Stimulated activated CD8-positive, alpha-beta memory T cell treated with anti-CD3 and anti-CD28 coated beads, Interleukin-12 subunit alpha, Interleukin-12 subunit beta, amount 100 ng/mL, for 24 hours (primary cell): ENCODE measurements around the gene C1orf198.
A peak's percentile ranks its signal among the peaks of the same experiment; 100 is the strongest.

Experiments used
- DNase-seq: peaks from one replicate; pipeline ENCODE4 v3.0.0-alpha.2; 2020; ENCODE audit errors: extremely low read depth

C1orf198 gene, protein sequence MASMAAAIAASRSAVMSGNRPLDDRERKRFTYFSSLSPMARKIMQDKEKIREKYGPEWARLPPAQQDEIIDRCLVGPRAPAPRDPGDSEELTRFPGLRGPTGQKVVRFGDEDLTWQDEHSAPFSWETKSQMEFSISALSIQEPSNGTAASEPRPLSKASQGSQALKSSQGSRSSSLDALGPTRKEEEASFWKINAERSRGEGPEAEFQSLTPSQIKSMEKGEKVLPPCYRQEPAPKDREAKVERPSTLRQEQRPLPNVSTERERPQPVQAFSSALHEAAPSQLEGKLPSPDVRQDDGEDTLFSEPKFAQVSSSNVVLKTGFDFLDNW

DNA sequence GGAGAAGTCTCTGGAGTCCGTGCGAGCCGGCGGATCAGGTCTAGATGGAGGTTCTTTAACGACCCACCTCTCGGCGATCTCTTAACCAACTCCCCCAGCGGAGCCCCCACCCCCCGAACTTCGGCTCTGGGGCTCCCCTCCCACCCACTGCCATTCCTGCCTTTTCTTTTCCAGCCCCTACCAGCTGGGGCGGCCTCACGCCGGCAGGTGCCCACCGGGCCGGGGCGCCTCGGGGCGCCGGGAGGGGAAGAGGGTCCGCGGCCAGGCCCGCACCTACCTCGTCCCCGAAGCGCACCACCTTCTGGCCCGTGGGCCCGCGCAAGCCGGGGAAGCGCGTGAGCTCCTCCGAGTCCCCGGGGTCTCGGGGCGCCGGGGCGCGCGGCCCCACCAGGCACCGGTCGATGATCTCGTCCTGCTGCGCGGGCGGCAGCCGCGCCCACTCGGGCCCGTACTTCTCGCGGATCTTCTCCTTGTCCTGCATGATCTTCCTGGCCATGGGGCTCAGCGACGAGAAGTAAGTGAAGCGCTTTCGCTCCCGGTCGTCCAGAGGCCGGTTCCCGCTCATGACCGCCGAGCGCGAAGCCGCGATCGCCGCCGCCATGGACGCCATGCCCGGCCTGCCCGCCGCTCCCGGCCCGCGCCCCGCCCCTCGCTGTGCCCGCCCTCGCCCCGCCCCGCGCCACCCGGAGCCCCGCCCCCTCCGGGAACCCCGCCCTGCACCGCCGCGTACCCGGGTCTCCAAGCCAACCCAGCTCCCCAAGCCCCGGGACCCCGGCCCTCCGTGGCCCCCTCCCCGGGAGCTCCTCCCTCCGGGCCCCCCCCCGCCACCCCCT lies at the start of gene C1orf198:
Gene C1orf198, minus strand, starts transcription at position 619 of the 833 bp plus-strand sequence. Its CDS starts 9 bp downstream, at position 610.
- peak; percentile 31 for DNase-seq

DNA sequence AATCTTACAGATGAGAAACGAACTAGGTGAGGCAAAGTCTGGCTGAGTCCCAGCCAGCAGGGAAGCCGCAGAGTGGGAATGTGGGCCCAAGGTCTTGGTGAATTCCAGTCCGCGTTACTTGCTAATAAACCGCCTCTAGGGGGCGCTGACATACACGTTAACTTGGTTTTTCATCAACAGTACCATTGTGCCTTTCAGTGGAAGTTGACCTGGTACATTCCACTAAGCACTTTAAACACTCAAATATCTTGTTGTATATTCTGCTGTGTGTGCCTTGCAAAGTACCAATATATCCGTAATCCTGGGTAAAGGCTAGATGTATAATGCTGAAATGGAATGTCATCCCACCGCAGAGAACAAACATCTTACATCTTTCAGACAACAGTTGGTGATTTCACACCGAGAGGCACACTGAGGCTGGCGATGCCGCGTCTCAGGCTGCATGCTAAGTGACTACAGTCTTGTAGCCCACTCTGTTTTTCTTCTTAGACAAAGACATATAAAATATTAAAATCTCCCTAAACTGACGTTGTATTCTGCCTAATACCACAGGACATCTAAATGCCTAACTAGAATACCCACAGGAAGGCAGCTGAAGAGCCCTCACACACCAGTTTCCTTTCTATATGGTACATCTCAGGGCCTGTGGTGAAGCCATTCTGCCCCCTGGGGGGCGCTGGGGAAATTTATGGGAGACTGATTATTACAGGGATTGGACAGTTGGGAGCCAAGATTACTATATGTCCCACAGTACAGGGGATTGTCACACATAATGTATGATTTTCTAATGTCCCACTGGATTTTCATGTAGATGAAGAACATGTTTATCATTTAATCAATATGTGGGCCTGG lies 49.2 kb upstream of the C1orf198 start:
- peak; percentile 42 for DNase-seq

DNA sequence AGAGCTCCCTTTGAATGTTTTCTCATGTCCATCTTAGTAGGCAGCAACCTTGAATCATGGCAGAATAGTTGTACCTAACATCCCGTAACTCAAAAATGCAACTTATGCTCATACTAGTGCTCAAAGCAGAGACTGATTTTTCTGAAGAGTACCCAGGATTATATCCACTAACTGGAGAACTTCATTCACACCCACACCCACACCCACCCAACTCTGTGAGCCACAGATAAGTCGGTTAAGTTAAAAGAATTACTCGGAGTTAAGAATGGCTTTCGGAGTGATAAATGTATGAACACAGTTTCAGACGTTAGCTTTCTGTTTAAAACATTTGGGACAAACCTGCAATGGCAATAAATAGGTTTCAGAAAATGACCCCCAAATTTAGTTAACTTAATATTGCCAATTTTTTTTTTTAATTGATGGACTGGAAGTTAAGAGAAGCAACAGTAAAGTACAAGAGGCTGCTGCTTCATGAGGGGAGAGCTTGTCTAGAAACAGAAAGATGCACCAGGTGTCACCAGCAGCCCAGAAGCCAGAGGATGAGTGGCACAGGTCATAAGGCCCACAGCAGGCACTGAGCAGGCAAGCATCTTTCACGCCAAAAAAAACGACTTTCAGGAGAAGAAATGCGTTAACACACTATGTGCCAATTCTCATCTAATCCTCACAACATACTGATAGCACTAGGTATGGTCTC lies 48.4 kb upstream of the C1orf198 start:
- no peak for DNase-seq

DNA sequence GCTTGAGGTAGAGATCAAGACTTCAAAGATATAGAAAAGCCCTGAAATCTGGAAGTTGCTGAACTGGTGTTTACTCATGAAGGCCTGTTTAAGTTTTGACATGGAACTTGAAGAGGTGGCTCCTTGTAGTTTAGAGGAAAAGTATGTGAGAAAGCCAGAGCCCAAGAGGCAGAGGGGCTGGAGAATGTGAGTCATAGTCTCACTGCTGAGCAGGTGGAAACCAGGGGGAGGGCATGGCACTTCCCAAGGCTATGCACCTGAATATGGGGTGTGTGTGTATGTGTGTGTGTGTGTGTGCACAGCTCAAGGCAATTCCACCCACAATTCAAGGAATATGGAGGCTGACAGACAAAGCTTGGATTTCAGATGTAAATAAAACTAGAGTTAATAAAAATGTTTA lies 46.8 kb upstream of the C1orf198 start:
- no peak for DNase-seq

DNA sequence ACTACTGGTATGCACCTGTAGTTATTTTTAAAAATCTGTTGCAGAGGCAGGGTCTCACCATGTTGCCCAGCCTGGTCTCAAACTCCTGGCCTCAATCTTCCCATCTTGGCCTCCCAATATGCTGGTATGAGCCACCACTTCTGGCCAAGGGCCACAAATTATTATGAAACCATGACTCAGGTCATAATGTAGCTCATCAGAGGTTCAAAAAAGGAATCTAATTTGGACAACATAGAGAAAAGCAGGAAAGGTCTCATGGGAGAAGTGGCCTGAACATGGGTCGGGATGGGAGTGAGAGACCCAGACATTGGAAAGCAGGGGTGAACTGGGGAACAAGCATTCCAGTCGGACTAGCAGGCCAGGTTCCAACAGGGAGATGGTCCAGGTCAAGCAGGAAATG lies 45.2 kb upstream of the C1orf198 start:
- DNase-seq: no peak

DNA sequence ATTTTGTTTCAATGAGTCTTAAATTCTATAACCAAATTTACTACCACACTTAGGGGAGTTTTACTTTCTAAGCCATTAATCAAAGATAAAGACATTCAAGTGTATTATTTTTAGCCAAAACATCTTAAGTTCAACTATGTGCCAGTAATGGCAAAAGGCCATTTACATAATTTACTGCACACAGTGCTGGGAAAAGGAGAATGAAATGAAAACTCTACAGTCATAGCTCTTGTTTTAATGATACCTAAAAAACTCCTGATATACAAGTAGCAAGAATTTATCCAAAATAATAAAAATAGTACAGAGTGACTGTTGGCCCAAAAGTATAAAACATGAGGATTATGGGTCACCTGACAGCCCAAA lies 42.4 kb upstream of the C1orf198 start:
- no peak for DNase-seq

DNA sequence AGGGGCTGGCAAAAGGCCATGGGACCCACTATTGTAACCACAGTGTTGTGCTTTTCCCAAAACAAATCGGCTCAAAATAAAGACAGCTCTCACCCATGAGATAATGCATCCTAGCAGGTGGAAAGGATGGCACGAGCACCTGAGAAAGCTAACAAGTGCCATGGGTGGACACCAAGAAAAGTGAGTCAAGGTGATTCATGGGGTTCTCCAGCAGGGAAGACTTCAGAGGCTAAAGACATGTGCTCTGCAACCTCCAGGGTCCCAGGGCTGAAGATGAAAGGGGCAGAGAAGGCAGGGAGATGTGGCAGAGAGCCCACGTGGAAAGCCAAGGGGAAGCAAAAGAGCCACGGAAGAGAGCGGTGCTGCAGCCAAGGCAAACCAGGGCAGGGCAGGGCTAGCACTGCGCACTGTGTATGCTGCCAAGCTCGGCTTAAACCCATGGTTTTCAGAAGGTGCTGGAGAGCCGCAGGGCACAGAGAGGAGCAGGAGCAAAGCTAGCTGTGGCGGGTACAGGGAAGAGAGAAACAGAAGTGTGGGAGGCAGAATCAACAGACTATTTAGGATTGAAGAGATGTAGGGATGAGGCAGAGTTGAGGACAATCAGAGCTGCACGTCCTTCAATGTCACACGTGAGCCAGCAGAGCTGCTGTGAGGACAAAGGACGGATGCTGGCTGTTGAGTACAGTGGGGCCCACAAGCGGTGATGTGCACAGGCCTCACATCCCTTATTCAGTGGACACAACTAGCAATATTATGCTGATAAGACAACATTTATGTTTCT lies 41.8 kb upstream of the C1orf198 start:
- no peak for DNase-seq

DNA sequence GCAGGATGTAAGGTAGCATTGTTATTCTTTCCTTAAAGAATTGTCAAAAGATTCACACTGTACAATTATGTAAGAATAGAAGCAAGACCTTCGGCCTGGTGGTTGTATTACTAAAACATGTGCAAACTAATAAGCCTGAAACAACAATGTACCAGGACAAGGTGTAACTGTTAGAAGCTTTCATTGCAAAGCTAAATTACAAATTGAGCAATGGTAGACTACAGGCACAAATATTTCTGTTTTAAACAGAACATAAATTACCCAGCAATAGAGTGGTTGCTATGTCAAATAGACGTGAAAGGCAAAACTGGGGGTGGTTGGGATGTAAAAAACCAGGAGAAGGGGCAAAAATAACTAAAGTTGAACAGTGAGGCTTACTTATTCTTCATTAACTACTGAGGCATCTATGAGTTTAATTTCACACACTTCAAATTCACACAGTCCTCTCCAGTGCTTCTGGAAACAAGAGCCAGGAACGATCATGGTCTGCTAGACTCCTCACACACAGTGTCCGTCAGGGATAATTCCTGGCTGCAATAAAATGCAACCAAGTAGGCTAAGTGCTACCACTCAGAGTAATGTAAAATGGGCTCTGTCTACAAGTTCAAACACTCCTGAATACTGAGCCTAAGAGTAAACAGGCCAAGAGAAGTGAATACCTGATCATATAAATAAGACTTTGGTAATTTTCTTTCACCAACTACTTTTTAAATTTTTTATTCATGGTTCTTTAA lies 39.3 kb upstream of the C1orf198 start:
- no peak for DNase-seq

DNA sequence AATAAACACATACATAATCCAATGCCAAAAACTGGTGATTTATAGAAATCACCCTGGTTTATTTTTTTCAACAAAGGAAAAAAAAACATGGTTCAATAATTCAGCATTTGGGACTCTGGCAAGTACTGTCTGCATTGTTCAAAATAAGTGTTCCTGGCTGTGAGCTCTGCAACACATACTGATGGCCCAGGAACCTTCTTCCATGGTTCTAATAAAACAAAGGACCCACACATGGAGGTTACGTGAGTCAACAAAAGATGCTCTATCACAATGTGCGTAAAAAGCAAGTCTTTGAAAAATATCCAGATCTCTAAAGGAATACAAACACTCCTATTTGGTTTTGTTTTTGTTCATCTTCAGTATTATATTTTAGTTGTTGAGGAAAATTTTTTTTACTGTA lies 37.9 kb upstream of the C1orf198 start:
- DNase-seq: no peak

DNA sequence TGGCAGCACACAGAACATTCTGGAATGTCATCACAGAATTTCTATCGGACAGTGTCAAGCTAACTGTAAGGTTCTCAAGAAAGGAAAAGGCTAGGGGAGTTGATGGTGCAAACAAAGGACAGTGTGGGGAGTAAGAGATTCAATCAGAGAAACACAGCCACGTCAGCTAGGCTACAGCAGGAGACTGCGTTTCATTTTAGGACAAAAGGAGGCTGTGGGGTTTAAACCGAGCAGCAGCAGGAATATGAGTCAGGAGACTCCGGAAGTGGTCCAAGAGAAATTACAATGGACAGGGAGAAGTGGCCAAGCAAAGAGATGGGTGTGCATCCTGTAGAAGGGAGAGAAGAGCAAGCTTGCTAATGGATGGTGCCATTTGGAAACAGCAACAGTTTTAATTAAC lies 37.4 kb upstream of the C1orf198 start:
- no peak for DNase-seq

DNA sequence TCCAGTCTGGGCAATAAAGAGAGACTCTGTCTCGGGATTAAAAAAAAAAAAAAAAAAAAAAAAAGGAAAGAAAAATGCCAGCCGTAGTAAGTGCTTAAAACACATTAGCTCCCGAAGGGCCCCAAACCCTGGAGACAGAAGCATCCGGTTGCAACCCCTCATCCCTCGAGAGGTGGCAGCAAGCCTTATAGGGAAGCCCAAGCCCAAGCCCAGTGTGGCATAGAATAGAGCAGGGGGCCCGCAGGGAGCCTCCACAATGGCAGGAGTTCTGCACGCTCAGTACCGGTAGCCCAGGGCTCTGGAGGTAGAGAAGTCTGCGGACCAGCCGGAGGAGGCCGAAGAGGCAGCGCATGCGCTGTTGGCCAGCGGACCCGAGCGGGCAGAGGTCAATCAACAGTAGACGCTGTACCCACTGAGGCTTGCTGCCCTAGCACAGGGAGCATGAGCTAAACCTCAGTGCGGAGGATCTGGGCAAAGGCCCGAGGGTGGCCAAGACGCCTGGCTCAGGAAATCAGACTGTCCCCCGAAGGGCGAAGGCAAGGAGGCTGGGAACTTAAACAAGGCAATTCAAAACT lies 34.1 kb upstream of the C1orf198 start:
- DNase-seq: no peak

DNA sequence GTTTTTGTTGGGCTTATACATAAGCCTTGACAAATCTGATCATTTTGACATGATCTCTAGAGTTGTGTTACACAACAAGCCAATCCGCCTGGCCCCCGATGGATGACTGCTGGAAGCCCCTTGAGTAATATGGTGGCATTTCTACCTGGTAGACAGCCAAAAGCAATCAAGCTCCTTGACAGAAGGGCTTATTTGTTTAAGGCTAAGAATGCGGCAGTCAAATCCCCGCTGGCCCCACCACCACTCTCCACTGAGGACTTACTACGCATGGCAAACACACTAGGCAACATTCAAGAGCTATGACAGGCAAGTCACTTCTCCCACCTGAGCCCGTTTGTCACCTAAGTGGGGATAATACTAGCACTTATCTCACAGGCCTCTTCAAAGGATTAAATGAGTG lies 33.4 kb upstream of the C1orf198 start:
- no peak for DNase-seq

DNA sequence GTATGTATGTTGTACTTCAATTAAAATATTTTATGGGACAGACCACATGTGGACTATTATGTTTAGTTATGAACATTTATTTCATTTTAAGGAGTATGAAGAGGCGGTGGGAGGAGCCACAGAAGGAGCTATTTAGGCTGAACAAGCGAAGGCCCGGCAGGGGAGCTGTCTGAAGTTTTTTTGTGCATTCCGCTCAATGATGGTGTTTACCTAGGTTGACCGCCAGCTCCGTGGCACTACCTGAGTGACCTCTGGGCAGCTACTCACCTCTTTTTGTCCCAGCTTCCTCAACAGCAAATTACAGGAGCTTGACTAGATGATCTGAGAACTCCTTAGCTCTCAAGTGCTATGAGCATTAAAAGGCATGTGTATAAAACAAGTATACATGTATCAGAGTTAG lies 32.7 kb upstream of the C1orf198 start:
- no peak for DNase-seq

DNA sequence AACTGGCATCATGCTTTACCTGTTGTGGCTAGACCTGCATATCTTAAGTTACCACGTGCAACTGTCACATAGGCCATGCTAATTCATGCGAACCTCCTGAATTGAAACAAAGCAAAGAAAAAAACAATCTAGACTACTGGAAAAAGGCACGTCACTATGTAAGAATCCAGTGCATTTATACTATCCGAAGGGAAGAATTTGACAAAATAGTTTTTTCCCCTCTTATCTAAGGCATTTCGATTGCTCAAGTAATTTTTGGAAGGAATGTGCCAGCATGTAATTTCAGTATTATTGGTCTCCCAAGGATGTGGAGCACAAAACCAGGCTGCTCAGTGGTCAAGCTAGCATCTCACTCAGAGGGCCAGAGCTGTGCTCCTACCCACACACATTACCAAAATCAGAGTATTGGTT lies 31.5 kb upstream of the C1orf198 start:
- no peak for DNase-seq

DNA sequence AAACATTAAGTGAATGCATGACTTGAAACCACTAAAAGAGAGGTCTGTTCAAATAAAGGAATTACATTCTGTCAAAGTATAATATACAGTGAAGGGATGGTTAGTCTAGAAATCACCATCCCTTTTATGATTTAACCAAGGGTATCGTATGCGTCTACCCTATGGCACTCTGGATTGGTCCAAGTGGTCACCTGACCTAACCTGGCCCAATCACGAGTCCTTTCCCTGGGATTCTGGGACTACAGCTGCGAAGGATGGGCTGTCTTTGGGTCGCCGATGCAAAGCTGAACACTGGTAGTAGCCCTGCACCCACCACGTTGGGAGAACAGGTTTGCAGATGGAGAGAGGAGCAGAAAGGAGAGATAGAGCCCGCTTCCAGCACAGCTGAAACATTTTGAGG lies 30.4 kb upstream of the C1orf198 start:
- DNase-seq: no peak

DNA sequence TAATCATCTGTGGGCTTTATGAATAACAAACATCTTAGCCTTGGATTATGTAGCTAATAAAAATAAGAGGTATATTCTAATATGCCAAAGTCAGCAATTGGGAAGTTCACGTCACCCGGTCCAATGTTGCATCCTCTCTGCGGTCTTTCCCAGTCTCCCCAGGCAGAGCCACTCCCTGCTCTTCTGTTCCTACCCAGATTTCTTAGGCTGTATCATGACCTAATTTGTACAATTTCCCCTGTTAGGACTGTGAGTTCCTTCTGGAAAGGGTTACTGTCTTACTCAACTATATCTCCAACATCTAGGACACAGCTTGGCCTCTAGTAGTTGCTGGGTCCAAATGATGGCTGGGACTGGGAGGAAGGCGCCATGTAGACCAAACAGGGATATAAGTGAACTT lies 29.8 kb upstream of the C1orf198 start:
- DNase-seq: no peak

DNA sequence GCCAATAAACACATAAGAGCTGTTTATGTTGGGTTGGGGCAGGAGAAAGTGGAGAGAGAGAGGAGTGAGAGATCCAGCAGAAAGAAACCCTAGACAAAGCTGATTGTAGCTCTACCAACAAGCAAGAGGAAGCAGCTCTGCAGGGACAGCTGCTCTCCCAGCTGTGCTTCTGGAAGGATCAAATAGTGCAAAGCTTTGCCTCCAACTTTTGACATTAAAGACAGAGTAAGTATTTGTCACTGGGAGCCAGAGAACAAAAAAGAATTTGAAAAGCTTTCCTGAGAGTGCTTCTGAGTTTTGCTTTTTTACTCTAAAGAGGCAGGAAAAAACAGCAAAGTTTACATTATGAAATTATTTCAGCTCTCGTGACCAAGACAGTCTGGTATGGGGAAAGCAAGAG lies 28.5 kb upstream of the C1orf198 start:
- no peak for DNase-seq

DNA sequence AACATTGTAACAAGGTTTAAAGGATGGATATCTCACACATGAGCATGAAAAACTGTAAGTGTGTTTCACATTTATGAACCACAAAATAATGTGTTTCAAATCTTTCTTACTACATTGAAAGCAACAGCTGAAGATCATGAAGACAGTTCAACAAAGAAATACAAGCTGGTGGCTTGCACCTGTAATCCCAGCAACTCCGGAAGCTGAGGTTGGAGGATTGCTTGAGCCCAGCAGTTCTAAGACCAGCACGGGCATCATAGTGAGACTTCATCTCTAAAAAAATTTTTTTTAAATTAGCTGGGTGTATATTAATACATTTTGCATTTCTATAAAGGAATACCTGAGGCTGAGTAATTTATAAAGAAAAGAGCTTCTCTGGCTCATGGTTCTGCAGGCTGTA lies 27.1 kb upstream of the C1orf198 start:
- no peak for DNase-seq

DNA sequence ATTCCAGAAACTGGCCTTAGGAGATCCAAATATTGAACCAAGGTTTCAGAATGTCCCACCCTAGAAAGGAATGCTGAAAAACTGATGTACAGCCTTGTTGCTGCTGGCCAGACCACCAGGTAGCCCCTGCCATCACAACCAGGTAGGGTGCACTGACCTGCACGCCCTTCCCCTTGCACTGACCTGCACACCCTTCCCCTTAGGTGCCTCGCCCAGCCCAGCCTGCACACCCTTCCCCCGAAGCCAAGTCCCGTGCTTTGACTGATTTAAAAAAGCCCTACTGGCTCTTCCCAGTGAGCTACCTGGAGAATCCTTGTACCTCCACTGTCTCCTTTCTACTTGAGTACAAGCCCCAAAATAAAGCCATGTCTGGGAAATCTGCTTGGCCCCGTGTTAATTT lies 26.3 kb upstream of the C1orf198 start:
- DNase-seq: no peak

DNA sequence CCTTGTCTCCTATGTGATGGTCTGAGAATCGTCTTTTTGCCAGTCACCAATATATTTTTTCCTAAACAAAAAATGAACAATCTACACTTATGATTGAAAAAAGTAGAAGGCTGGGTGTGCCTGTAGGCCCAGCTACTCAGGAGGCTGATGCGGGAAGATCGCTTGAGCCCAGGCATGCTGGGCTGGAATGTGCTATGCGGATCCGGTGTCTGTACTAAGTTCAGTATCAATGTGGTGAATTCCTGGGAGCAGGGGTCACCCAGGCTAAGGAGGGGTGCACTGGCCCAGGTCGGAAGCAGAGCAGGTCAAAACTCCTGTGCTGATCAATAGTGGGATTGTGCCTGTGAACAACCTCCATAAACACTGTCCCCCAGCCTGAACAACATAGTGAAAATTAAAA lies 25.7 kb upstream of the C1orf198 start:
- no peak for DNase-seq
